MG63 (cell line): ENCODE results near the gene TNIP1. TPM values are rescaled to one million over a fixed set of nuclear protein-coding genes. Genes with fewer than 3 reads are reported as not detected.

Experiments
- DNase-seq: peaks from one replicate; pipeline ENCODE4 v3.0.0-alpha.2; 2020
- H3K27me3 ChIP-seq: fragments of 250-450 bp; sonication (Bioruptor Pico); 2 replicates; pipeline ENCODE4 v1.5.1; 2020; ENCODE audit warnings: mild to moderate bottlenecking, moderate library complexity
- H3K36me3 ChIP-seq: fragments of 250-450 bp; sonication (Bioruptor Pico); 2 replicates; pipeline ENCODE4 v1.5.1; 2020; ENCODE audit warnings: mild to moderate bottlenecking, moderate library complexity
- H3K4me3 ChIP-seq: fragments of 250-450 bp; sonication (Bioruptor Pico); 2 replicates; pipeline ENCODE4 v1.5.1; 2020; ENCODE audit warnings: mild to moderate bottlenecking, moderate library complexity
- H3K9me3 ChIP-seq: fragments of 250-450 bp; sonication (Bioruptor Pico); 2 replicates; pipeline ENCODE4 v1.5.1; 2020; ENCODE audit warnings: mild to moderate bottlenecking, moderate library complexity
- total RNA-seq: library from RNA; depleted of rRNA; stranded (reverse); fragments of >200 nt; shearing (Covaris generic); gene quantifications from 2 replicates; pipeline ENCODE4 v1.2.3, GENCODE V29; 2014; ENCODE audit warnings: low replicate concordance

The TNIP1 gene
- total RNA-seq, 1 experiment from 2014 or later = 76.6 TPM

DNA sequence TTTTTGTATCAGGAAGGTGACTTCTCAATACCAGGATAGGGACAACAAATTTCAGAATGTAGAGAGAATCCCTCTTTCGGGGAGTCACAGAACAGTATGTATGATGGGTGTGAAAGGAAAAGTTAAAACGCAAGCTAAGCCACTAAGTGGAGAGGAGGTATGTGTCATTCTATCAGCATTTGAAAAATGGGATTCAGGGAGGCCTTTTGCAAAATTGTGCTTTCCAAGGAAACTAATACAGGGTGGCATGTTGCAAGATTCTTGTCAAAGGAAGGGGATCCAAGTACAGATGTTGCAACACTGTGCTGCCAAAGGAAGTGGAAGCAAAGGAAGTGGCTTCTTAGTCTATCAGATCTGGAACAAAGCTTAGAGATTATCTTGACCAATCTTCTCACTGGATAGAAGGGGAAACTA is 12.6 kb upstream of the TNIP1 start:
- no peak overlapping the region for H3K4me3 ChIP-seq
- no peaks in the 10 kb centered on the region for H3K27me3 ChIP-seq
- H3K9me3 ChIP-seq = no peaks in the 10 kb centered on the region
- no peaks in the 10 kb centered on the region for H3K36me3 ChIP-seq
- peak; percentile 77 for DNase-seq

DNA sequence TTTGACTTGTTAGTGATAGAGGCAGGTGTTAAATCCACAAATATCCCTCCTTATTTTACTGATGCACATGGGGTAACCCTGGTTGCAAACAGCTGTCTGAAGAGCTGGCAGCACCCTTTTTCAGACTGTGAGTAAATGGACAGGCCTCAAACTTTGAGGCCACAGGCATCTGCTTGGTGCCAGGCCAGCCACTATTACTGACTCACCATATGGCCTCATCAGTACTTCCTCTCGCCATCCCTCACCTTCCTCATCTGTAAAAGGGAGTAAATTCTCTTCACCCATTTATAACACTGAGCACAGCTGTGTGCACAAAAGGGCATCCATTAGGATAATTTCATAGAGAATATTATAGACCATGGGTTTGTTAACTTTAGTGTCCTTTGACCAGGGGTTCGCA is 11.9 kb upstream of the TNIP1 start:
- Histone ChIP-seq H3K9me3 (no peaks in the 10 kb centered on the region), H3K27me3 (no peaks in the 10 kb centered on the region), H3K36me3 (no peaks in the 10 kb centered on the region), H3K4me3 (no peak overlapping the region)
- peak; percentile 96 for DNase-seq

DNA sequence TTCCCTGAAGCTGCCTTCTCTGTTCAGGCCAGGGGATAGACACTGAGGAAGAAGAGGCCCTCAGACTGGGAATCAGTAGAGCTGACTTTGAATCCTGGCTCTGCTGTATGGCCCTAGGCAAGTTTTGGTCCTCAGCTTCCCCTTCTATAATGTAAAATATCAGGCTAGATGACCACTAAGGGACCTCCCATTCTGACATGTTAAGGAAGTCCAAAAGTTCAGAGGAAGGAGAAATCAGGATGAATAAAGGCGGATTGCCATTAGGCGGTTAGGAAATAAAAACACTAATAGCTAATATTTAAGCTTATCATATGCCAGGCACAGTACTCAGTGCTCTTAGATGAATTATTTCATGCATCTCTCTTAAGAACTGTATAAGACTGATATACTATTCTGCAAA is 8.9 kb upstream of the TNIP1 start:
- Histone ChIP-seq H3K4me3 (no peak overlapping the region), H3K27me3 (no peaks in the 10 kb centered on the region), H3K36me3 (no peaks in the 10 kb centered on the region), H3K9me3 (no peaks in the 10 kb centered on the region)
- DNase-seq = no peak

DNA sequence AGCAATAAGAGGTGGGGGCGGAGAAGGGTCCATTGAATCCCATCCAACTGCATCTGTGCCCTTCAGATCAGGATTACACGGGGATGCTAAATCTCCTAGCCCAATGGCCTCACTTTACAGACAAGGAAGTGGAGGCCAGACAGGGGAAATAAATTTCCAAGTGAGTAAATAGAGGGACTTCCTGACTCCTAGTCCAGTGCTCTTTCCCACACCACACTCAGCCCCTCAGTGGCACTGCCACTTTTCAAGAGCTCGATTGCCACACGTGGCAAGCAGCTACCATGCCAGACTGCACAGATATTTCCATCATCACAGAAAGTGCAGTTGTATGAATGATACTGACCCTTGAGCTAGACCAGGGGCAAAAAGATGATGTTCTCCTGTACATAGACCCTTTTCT is 8.2 kb upstream of the TNIP1 start:
- Histone ChIP-seq H3K9me3 (no peaks in the 10 kb centered on the region), H3K27me3 (no peaks in the 10 kb centered on the region), H3K36me3 (no peaks in the 10 kb centered on the region), H3K4me3 (no peak overlapping the region)
- no peak for DNase-seq

GRCh38 chr5:151087486-151087885 is 6.7 kb upstream of the TNIP1 start:
- no peak overlapping the region for H3K4me3 ChIP-seq
- no peaks in the 10 kb centered on the region for H3K9me3 ChIP-seq
- no peaks in the 10 kb centered on the region for H3K27me3 ChIP-seq
- H3K36me3 ChIP-seq = no peaks in the 10 kb centered on the region
- DNase-seq = no peak

GRCh38 chr5:151086905-151087360 is 6.1 kb upstream of the TNIP1 start:
- H3K27me3 ChIP-seq = no peaks in the 10 kb centered on the region
- DNase-seq = no peak
- no peaks in the 10 kb centered on the region for H3K36me3 ChIP-seq
- H3K9me3 ChIP-seq = no peaks in the 10 kb centered on the region
- no peak overlapping the region for H3K4me3 ChIP-seq

GRCh38 chr5:151086192-151086869 is 5.5 kb upstream of the TNIP1 start:
- Histone ChIP-seq H3K4me3 (no peak overlapping the region), H3K9me3 (no peaks in the 10 kb centered on the region), H3K27me3 (no peaks in the 10 kb centered on the region), H3K36me3 (no peaks in the 10 kb centered on the region)
- DNase-seq = no peak

DNA sequence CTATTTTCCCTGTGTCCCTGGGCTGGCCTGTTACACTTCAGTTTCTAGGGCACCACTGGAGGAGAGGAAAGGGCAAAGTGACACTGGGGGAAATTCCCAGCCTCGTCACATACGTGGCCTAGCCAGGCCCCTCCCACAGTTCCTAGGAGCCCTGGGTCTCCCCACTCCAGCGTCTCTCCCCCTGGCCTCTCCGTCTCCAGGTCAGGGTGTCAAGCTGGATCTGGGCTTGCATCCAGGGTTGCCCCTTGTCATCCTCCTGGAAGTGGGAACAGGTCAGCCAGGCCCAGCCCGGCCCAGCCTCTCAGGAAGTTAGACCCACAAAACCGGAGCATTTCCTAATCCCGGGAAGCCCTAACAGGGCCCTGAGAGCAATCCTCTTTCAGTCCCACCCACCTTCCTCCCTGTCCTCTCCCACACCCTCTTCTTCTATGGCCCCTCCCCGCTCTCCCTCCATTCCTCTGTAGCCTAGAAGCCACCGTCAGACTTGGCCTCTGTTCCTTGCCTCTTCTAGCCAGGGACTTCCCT is 4.7 kb upstream of the TNIP1 start:
- H3K36me3 ChIP-seq = no peaks in the 10 kb centered on the region
- DNase-seq = no peak
- no peaks in the 10 kb centered on the region for H3K9me3 ChIP-seq
- no peaks in the 10 kb centered on the region for H3K27me3 ChIP-seq
- H3K4me3 ChIP-seq = no peak overlapping the region

GRCh38 chr5:151084363-151084762 is 3.5 kb upstream of the TNIP1 start:
- Histone ChIP-seq H3K9me3 (no peaks in the 10 kb centered on the region), H3K4me3 (no peak overlapping the region)
- no peak for DNase-seq

DNA sequence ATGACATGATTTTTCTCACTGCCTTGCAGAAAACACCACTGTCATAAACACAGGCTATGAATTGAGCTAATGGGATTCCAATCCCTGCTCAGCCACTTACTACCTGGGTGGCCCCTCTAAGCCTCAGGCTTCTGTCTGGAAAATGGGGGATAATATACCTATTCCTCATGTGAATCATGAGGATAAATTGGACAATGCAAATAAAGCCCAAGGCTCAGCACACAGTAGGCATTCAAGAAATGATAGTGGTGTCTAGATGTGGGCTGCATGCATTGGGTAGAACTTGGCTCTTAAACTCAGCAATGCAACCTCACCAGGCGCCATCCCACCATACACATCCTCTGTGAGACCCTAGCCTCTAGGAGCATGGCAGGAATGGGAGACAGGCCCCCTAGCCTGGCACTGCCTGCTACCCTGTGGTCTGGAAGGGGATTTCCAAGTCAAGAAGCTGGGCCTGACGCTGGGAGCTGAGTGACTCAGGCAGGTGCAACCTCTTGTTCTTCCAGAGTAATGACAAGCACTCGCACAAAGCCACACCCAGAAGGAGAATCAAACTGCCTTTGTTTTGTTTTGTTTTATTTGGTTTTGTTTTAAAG is 2.3 kb upstream of the TNIP1 start:
- H3K27me3 ChIP-seq = no peaks in the 10 kb centered on the region
- peaks cover 7% of the 10 kb centered on the region for H3K36me3 ChIP-seq
- no peak overlapping the region for H3K4me3 ChIP-seq
- no peaks in the 10 kb centered on the region for H3K9me3 ChIP-seq
- DNase-seq = no peak

More at GRCh38 chr5:151084363-151084762, 3.5 kb upstream of the TNIP1 start:
- Histone ChIP-seq H3K36me3 (no peaks in the 10 kb centered on the region), H3K27me3 (no peaks in the 10 kb centered on the region)

DNA sequence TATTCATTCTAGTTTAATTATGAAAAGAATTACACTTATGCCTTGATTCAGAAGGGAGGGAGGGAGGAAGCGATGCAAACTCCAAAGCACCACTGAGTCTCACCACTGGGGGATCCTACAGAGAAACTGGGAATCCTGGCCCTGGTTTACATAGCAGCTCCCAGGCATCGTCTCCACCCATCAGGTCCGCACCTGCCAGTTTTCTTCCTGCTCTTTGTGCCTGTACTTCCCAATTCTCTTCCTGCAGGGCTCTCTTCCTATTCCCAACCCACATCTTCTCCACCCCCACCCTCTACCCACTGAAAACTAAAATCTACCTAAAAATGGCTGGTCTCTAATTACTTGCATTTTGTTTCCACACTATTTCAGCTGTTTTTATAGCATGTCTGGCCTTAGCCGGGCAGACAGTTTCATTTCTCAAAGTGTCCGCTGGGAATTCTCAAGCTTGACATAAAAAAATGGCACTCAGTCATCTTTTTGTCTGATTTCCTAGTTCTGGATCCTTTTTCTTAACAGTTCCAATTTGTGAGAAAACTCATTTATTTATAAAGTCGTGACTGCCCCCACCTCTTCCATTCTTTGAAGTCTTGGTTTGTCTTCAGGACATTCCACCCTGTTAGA is 1.6 kb upstream of the TNIP1 start:
- Histone ChIP-seq H3K4me3 (no peak overlapping the region), H3K36me3 (peaks cover 14% of the 10 kb centered on the region), H3K9me3 (no peaks in the 10 kb centered on the region), H3K27me3 (no peaks in the 10 kb centered on the region)
- DNase-seq = no peak

- DNase-seq = no peak
- Histone ChIP-seq H3K9me3 (no peaks in the 10 kb centered on the region), H3K4me3 (peak overlapping the region; percentile 84), H3K36me3 (peaks cover 18% of the 10 kb centered on the region), H3K27me3 (no peaks in the 10 kb centered on the region)
Measured at GRCh38 chr5:151081431-151082281, 822 bp upstream of the TNIP1 start.

DNA sequence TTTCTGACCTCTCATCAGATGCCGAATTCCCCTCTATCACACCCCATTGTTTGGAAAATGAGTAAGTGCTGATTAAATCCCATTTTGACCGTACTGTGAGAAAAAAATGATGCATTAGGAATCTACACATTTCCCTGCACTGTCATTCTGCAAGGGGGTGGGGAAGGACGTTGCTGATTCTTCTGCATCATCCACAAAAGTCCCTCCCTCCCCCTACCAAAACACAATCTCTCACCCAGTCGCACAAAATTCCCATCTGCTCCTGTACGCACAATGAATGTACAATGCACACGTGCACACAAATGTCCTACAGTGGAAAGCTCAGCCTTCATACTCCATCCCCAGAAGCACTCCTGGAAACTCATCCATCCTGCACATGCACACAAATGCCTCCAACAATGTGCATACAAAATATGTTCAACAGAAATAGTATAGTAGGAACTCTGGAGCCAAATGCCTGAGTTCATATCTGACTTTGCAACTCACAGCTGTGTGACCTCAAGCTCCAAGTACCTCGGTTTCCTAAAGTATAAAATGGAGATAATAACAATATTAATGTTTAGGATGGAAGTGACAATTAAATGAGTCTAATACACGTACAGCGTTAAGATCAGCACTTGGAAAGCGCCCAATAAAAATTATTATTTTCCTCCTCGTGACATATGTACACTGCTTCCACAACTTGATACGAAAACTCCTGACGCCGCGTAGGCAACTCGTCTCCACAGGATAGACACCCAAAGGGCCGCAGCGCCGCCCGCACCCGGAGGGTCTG is 809 bp downstream of the TNIP1 start:
- peak; percentile 53 for DNase-seq
- Histone ChIP-seq H3K27me3 (no peaks in the 10 kb centered on the region), H3K9me3 (no peaks in the 10 kb centered on the region), H3K4me3 (peak overlapping the region; percentile 84), H3K36me3 (peaks cover 18% of the 10 kb centered on the region)

DNA sequence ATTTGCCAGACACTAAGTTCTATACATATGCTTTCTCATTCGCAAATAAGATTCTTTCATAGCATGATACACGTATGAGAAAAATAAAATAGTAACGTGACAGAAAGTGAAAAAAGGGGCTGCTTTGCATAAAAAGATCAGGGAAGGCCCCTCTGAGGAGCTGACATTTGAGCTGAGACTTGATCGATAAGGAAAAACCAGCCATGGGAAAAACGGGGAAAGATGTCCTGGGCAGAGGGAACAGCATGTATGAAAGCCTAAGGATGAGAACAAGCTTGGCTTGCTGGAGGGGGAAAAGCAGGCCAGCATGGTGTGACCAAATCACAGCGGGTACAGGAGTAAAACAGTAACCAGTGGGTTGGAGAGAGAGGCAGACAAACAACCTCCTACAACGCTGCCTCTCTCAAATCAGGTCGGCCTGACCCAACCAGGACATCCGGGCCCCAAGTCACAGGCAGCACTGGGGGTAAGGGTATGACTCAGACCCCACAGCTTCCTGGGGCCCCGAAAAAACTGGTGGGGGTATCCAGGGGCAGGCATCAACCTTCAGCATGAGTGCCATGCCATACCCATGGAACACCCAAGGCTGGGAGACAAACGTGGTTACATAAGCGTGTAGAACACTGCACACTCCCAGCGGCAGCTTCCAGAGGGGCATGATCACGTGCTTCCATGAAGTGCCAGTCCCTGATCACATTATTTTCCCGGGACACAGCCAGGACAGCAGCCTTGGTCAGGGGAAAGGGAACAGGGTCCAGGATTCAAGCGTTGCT is 2.2 kb downstream of the TNIP1 start:
- Histone ChIP-seq H3K27me3 (no peaks in the 10 kb centered on the region), H3K4me3 (no peak overlapping the region), H3K36me3 (peaks cover 18% of the 10 kb centered on the region), H3K9me3 (0 out of 2 replicates have a peak, but pooled peaks cover 3% of the 10 kb centered on the region)
- no peak for DNase-seq

DNA sequence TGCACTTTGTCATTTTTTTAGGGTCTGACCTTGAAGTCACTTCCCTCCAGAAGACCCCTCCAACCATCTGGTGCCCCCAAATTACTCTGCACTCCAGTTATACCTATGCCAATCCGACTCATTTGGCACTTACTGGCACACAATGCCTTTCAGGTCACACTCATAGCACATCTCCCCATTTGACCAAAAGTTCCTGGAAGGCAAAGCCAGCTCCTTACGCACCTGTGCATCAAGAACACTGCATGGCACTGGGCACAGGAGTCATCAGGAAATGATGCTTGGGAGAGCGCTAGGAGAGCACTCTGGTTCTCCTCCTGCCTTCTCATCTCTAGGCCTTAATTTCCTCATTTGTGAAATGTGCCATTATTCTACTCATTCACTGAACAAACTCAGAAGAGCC is 2.9 kb downstream of the TNIP1 start:
- peaks cover 18% of the 10 kb centered on the region for H3K36me3 ChIP-seq
- H3K9me3 ChIP-seq = 0 out of 2 replicates have a peak, but pooled peaks cover 3% of the 10 kb centered on the region
- no peak overlapping the region for H3K4me3 ChIP-seq
- H3K27me3 ChIP-seq = no peaks in the 10 kb centered on the region
- DNase-seq = no peak
